Testis (tissue), 2 donors: Measurements from ENCODE around the gene CIPC.

Experiments used
- POLR2A ChIP-seq: fragments of 450-650 bp; IDR thresholded peaks from one replicate; pipeline ENCODE4 v1.6.1; 2017; ENCODE audit warnings: antibody characterized with exemption, mild to moderate bottlenecking, moderate library complexity
- TF ChIP-seq, protein P1 (sequence below), 3 experiments: fragments of 450-650 bp in 2 of 3; fragments of 200-600 bp in 1 of 3; sonication (generic) in 1 of 3; IDR thresholded peaks; one replicate each; pipeline ENCODE4 v1.5.1; 2016 to 2019; ENCODE audit warnings: antibody characterized with exemption in 3 of 3, mild to moderate bottlenecking in 2 of 3, moderate library complexity in 1 of 3

DNA sequence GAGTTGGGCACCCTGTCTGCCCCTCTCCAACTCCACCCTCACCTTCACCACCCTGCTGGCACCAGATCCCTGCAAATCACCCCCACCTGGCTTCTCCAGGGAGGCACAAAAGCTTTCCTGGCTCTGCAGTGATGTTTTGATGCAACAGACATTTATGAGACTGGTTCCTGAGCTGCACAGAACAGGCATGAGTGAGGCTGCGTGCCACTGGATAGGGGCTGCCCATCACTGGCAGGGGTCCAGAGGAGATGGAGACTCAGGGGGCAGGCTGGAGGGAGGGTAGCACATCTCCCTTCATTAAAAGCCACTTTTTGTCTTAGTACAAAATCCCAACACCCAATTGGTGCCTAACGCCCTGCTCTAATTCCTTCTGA lies 60.8 kb downstream of the CIPC start:
- TF ChIP-seq, protein P1, sequence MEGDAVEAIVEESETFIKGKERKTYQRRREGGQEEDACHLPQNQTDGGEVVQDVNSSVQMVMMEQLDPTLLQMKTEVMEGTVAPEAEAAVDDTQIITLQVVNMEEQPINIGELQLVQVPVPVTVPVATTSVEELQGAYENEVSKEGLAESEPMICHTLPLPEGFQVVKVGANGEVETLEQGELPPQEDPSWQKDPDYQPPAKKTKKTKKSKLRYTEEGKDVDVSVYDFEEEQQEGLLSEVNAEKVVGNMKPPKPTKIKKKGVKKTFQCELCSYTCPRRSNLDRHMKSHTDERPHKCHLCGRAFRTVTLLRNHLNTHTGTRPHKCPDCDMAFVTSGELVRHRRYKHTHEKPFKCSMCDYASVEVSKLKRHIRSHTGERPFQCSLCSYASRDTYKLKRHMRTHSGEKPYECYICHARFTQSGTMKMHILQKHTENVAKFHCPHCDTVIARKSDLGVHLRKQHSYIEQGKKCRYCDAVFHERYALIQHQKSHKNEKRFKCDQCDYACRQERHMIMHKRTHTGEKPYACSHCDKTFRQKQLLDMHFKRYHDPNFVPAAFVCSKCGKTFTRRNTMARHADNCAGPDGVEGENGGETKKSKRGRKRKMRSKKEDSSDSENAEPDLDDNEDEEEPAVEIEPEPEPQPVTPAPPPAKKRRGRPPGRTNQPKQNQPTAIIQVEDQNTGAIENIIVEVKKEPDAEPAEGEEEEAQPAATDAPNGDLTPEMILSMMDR (IDR thresholded peaks at IDR 0.05): no peak
- no peak for TF ChIP-seq POLR2A
